H1 (cell line): ENCODE data around the gene CCDC12. TPM values are rescaled to one million over a fixed set of nuclear protein-coding genes. Genes with fewer than 3 reads are reported as not detected.

ENCODE experiments used
- CTCF ChIA-PET: fragments of 300-600 bp; sonication (Branson Sonifier 250); formaldehyde crosslinking; loops from one replicate; lab custom pipeline; 2021; ENCODE audit not compliant: partially characterized antibody; lab: Charles Lee
- POLR2A ChIA-PET: fragments of 300-600 bp; sonication (Branson Sonifier 250); formaldehyde crosslinking; loops from one replicate; lab custom pipeline; 2021; ENCODE audit warnings: inconsistent platforms; ENCODE audit not compliant: partially characterized antibody; lab: Charles Lee
- DNase-seq, 2 experiments: peaks; one replicate each; pipeline versions ENCODE4 v3.0.0 to v3.0.0-alpha.2; 2010 to 2022; ENCODE audit warnings: low spot score in 2 of 2, low read depth in 1 of 2, mixed read lengths in 1 of 2
- FAIRE-seq: peaks from 2 replicates; lab custom pipeline; 2011; peaks lifted over from hg19 to GRCh38; lab: Jason Lieb, UNC
- H2AFZ ChIP-seq: 2 replicates; pipeline ENCODE4 v1.8.1; 2012; ENCODE audit warnings: low read length, inconsistent platforms
- H2AK5ac ChIP-seq: 2 replicates; pipeline ENCODE4 v1.6.1; 2013; ENCODE audit warnings: low read depth, low read length
- H2BK120ac ChIP-seq: replicated peaks from 2 replicates; pipeline ENCODE3; 2013; ENCODE audit warnings: low read depth, low read length, inconsistent platforms
- H2BK12ac ChIP-seq: 2 replicates; pipeline ENCODE4 v1.6.1; 2013; ENCODE audit warnings: low read depth, low read length
- H2BK15ac ChIP-seq: 2 replicates; pipeline ENCODE4 v1.6.1; 2013; ENCODE audit warnings: low read length
- H2BK20ac ChIP-seq: 2 replicates; pipeline ENCODE4 v1.6.1; 2013; ENCODE audit warnings: low read length
- H2BK5ac ChIP-seq: 2 replicates; pipeline ENCODE4 v1.6.1; 2013; ENCODE audit warnings: low read depth, low read length
- H3K14ac ChIP-seq: 2 replicates; pipeline ENCODE4 v1.6.1; 2013; ENCODE audit warnings: inconsistent platforms; ENCODE audit not compliant: insufficient read length
- H3K18ac ChIP-seq: 2 replicates; pipeline ENCODE4 v1.6.1; 2013; ENCODE audit warnings: low read length; ENCODE audit errors: extremely low read depth
- H3K23ac ChIP-seq: 2 replicates; pipeline ENCODE4 v1.6.1; 2013; ENCODE audit warnings: inconsistent platforms; ENCODE audit not compliant: insufficient read length
- H3K23me2 ChIP-seq: 2 replicates; pipeline ENCODE4 v1.6.1; 2013; ENCODE audit warnings: low read depth, low read length
- H3K27ac ChIP-seq: 2 replicates; pipeline ENCODE4 v1.6.1; 2011; ENCODE audit warnings: low read depth, low read length, inconsistent platforms
- H3K27me3 ChIP-seq, 4 experiments: replicated peaks in 1 of 4; 1 replicate in 1 of 4; 2 replicates in 3 of 4; pipeline versions ENCODE4 v1.6.1 to v1.8.1; 2011 to 2013; ENCODE audit warnings: low read length in 3 of 4, mild to moderate bottlenecking in 3 of 4, inconsistent platforms in 2 of 4, mixed read lengths in 2 of 4, moderate library complexity in 1 of 4; ENCODE audit not compliant: control insufficient read depth in 3 of 4, insufficient read depth in 3 of 4; ENCODE audit errors: extremely low read depth in 1 of 4
- H3K36me3 ChIP-seq, 4 experiments: 2 replicates each; pipeline versions ENCODE4 v1.6.1 to v1.8.1; 2011 to 2013; ENCODE audit warnings: mild to moderate bottlenecking in 4 of 4, low read length in 3 of 4, moderate library complexity in 2 of 4, control low read depth in 1 of 4, inconsistent platforms in 1 of 4; ENCODE audit not compliant: insufficient read depth in 4 of 4, control insufficient read depth in 2 of 4
- H3K4ac ChIP-seq: replicated peaks from 2 replicates; pipeline ENCODE3; 2013; ENCODE audit warnings: low read length, low read depth, mixed read lengths, inconsistent platforms; ENCODE audit not compliant: insufficient read length
- H3K4me1 ChIP-seq, 4 experiments: replicated peaks in 1 of 4; 1 replicate in 1 of 4; 2 replicates in 3 of 4; pipeline versions ENCODE4 v1.6.1 to v1.8.1; 2011 to 2013; ENCODE audit warnings: low read length in 3 of 4, inconsistent platforms in 2 of 4, mixed read lengths in 1 of 4; ENCODE audit not compliant: insufficient read depth in 4 of 4, control insufficient read depth in 3 of 4
- H3K4me2 ChIP-seq, 2 experiments: 2 replicates each; pipeline versions ENCODE4 v1.6.1 to v1.8.1; 2011 to 2013; ENCODE audit warnings: low read depth in 2 of 2, low read length in 2 of 2, control low read depth in 1 of 2, inconsistent platforms in 1 of 2, mild to moderate bottlenecking in 1 of 2; ENCODE audit not compliant: insufficient read depth in 1 of 2
- H3K4me3 ChIP-seq, 4 experiments: fragments of 200-600, 300-600 bp in 1 of 4; sonication (generic), shearing (Covaris generic), sonication (Bioruptor Twin) in 1 of 4; 2 replicates each; pipeline versions ENCODE4 v1.5.1 to v1.8.1; 2011 to 2016; ENCODE audit warnings: low read length in 4 of 4, low read depth in 3 of 4, control low read depth in 2 of 4, inconsistent platforms in 2 of 4, mild to moderate bottlenecking in 2 of 4, mixed read lengths in 1 of 4, moderate library complexity in 1 of 4; ENCODE audit not compliant: insufficient read depth in 2 of 4; ENCODE audit errors: extremely low read depth in 1 of 4
- H3K56ac ChIP-seq: replicated peaks from 2 replicates; pipeline ENCODE3; 2013; ENCODE audit warnings: low read depth, mild to moderate bottlenecking, mixed read lengths, low read length, inconsistent platforms; ENCODE audit not compliant: insufficient read length
- H3K79me1 ChIP-seq: 2 replicates; pipeline ENCODE4 v1.6.1; 2013; ENCODE audit warnings: low read depth, low read length, control low read depth
- H3K79me2 ChIP-seq, 2 experiments: 2 replicates each; pipeline versions ENCODE4 v1.6.1 to v1.8.1; 2012 to 2013; ENCODE audit warnings: low read length in 2 of 2, mild to moderate bottlenecking in 2 of 2, inconsistent platforms in 1 of 2; ENCODE audit not compliant: insufficient read depth in 2 of 2, control insufficient read depth in 1 of 2
- H3K9ac ChIP-seq, 4 experiments: replicated peaks in 1 of 4; 1 replicate in 1 of 4; 2 replicates in 3 of 4; pipeline versions ENCODE4 v1.6.1 to v1.8.1; 2011 to 2013; ENCODE audit warnings: low read depth in 3 of 4, low read length in 3 of 4, control low read depth in 2 of 4, mild to moderate bottlenecking in 2 of 4, moderate library complexity in 2 of 4, inconsistent platforms in 1 of 4; ENCODE audit errors: extremely low read depth in 1 of 4
- H3K9me3 ChIP-seq, 2 experiments: 2 replicates each; pipeline versions ENCODE4 v1.6.1 to v1.8.1; 2012 to 2013; ENCODE audit warnings: mild to moderate bottlenecking in 2 of 2, moderate library complexity in 2 of 2, control low read depth in 1 of 2, inconsistent platforms in 1 of 2, low read depth in 1 of 2, low read length in 1 of 2, mixed read lengths in 1 of 2; ENCODE audit not compliant: insufficient read depth in 2 of 2
- H4K20me1 ChIP-seq, 2 experiments: replicated peaks in 1 of 2; 2 replicates each; pipeline versions ENCODE3 to v1.8.1; 2011 to 2013; ENCODE audit warnings: inconsistent platforms in 2 of 2, low read length in 2 of 2, mild to moderate bottlenecking in 1 of 2; ENCODE audit not compliant: insufficient read depth in 2 of 2, control insufficient read depth in 1 of 2
- H4K5ac ChIP-seq: 2 replicates; pipeline ENCODE4 v1.6.1; 2013; ENCODE audit warnings: low read length, low read depth, mixed read lengths, inconsistent platforms; ENCODE audit not compliant: insufficient read length
- H4K8ac ChIP-seq: 2 replicates; pipeline ENCODE4 v1.8.0; 2013; ENCODE audit warnings: mild to moderate bottlenecking, moderate library complexity, low read length, inconsistent platforms; ENCODE audit not compliant: insufficient read depth; ENCODE audit errors: extremely low read depth
- H4K91ac ChIP-seq: replicated peaks from 2 replicates; pipeline ENCODE3; 2013; ENCODE audit warnings: low read length, mixed read lengths, inconsistent platforms; ENCODE audit not compliant: insufficient read length
- CBX8 ChIP-seq: fragments of 300-800, 300-1000 bp; sonication (generic); IDR thresholded peaks from 2 replicates; pipeline ENCODE4 v1.7.1; 2016; ENCODE audit warnings: low read depth, low read length, borderline replicate concordance
- CHD1 ChIP-seq: IDR thresholded peaks from 2 replicates; pipeline ENCODE4 v1.6.1; 2012; ENCODE audit warnings: low read depth, low read length, improper control_type of control experiment
- GABPA ChIP-seq: IDR thresholded peaks from 2 replicates; pipeline ENCODE4 v1.6.1; 2011; ENCODE audit warnings: mild to moderate bottlenecking, low read length, moderate library complexity, borderline replicate concordance; ENCODE audit not compliant: insufficient read depth
- JUND ChIP-seq: IDR thresholded peaks from 2 replicates; pipeline ENCODE4 v1.6.1; 2011; ENCODE audit warnings: mild to moderate bottlenecking, improper control_type of control experiment, low read length
- NRF1 ChIP-seq: IDR thresholded peaks from 2 replicates; pipeline ENCODE4 v1.6.1; 2011; ENCODE audit warnings: mild to moderate bottlenecking, low read depth, low read length, improper control_type of control experiment
- POLR2AphosphoS5 ChIP-seq: IDR thresholded peaks from 2 replicates; pipeline ENCODE4 v1.6.1; 2011; ENCODE audit warnings: low read depth, low read length
- SIN3A ChIP-seq, 2 experiments: IDR thresholded peaks in 1 of 2; conservative IDR thresholded peaks in 1 of 2; 2 replicates each; pipeline ENCODE4 v1.6.1; 2011 to 2012; ENCODE audit warnings: low read length in 2 of 2, improper control_type of control experiment in 1 of 2, low read depth in 1 of 2, mild to moderate bottlenecking in 1 of 2
- TAF7 ChIP-seq: optimal IDR thresholded peaks from 2 replicates; pipeline ENCODE3; 2011; ENCODE audit warnings: low read depth, mild to moderate bottlenecking, inconsistent platforms, low read length, moderate library complexity, borderline replicate concordance
- TBP ChIP-seq: IDR thresholded peaks from 2 replicates; pipeline ENCODE4 v1.6.1; 2011; ENCODE audit warnings: low read depth, low read length, improper control_type of control experiment
- WGBS, 2 experiments: shearing (Covaris generic) in 1 of 2; methylation state at CpG; one replicate each; pipeline versions ENCODE4 v1.1.6 to v1.1.7; 2013 to 2015; ENCODE audit warnings: low lambda C conversion rate in 2 of 2, mixed read lengths in 2 of 2, inconsistent platforms in 1 of 2, low coverage in 1 of 2, missing lambda C conversion rate in 1 of 2; ENCODE audit not compliant: insufficient replicate concordance in 2 of 2, insufficient coverage in 1 of 2, insufficient read length in 1 of 2; ENCODE audit errors: extremely low coverage in 1 of 2, missing lambda C conversion rate in 1 of 2; 5-methylcytosine and 5-hydroxymethylcytosine counted together
- polyA plus RNA-seq, 7 experiments: library from polyadenylated mRNA; depleted of rRNA in 3 of 7; stranded (reverse) in 5 of 7; unstranded in 2 of 7; fragments of >200 nt in 5 of 7; fragments of 200-250 nt in 2 of 7; gene quantifications; 1 replicate in 5 of 7; 2 replicates in 1 of 7; 4 replicates in 1 of 7; pipeline versions ENCODE4 v1.2.1 to v1.2.3, GENCODE V29; 2011 to 2013; ENCODE audit warnings: missing spikeins in 2 of 7, mixed read lengths in 2 of 7
- total RNA-seq: library from RNA; stranded (reverse); fragmentation: NEBNext Ultra II Directional; extraction: Animal tissue kit (Norgen Biotek cat#: 25700); gene quantifications from 2 replicates; pipeline ENCODE4 v1.2.1, GENCODE V29; 2021

CCDC12 gene
- total and polyA plus RNA-seq, 2 of the 8 experiments (the other 6 are each of a cell fraction or from before 2014, with no cell fraction given) = 29.5 to 41.3 TPM

DNA sequence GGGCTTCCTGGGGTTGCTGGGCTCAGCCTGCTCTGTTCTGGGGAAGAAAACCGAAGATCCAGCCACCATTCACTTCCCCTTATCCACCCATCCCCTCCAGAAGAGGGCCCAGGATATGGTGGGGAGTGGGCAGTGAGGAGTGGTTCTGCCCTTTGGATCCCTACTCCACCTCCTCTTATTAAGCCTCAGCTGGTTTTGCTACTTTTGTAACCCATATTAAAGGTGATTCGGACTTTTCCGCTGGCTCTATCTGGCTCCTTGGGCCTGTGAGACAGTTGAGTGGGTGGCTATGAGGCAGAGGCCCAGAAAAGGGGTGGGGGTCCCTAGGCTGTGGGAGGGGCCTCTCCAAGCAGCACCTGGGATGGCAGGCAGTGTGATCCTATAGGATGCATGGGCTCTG, 36.7 kb upstream of the CCDC12 start:
- H3K27me3 ChIP-seq = no peaks in the 10 kb centered on the region
- no peaks in the 10 kb centered on the region for H3K79me2 ChIP-seq
- H3K27ac ChIP-seq = no peak overlapping the region
- no peak overlapping the region for H3K4me3 ChIP-seq
- CTCF ChIA-PET = interaction anchor here (1.0 to 1.1 kb wide), 3 partner anchors 14 to 317 kb away, joined by 3 to 4 read pairs (median 3); no protein-coding TSS in a partner anchor
- no peak overlapping the region for H3K23ac ChIP-seq
- 90% methylated on average over 3 of the region's 3 CpGs; no CpG with 5 or more reads in 1 of the 2 experiments for WGBS, 2 experiments
- H3K18ac ChIP-seq = no peak overlapping the region
- H3K9ac ChIP-seq = no peak overlapping the region
- DNase-seq (no peak), FAIRE-seq (no peak)
- H4K5ac ChIP-seq = no peak overlapping the region
- H3K14ac ChIP-seq = no peak overlapping the region
- no peak overlapping the region for H2AFZ ChIP-seq
- TF ChIP-seq SIN3A (conservative IDR thresholded peaks at IDR 0.05 in 1 of 2, IDR thresholded peaks at IDR 0.05 in 1 of 2; ENCODE audit: low read depth in 1 of 2, low read length in 2 of 2) (no peak), TBP (no peak), TAF7 (no peak), CBX8 (no peak), GABPA (no peak), NRF1 (no peak), CHD1 (no peak), JUND (no peak), POLR2AphosphoS5 (no peak)
- H3K9me3 ChIP-seq = no peaks in the 10 kb centered on the region
- H3K4me1 ChIP-seq = peaks cover 2 to 9% (median 5%) of the 10 kb centered on the region in 4 experiments
- H4K8ac ChIP-seq = no peak overlapping the region
- no peaks in the 10 kb centered on the region; the same call in 1 of the 2 replicates for H3K79me1 ChIP-seq
- H2AK5ac ChIP-seq = no peak overlapping the region
- H3K4me2 ChIP-seq = no peak overlapping the region
- peaks cover 3% of the 10 kb centered on the region; the same call in 1 of the 2 replicates for H3K23me2 ChIP-seq
- no peak overlapping the region for H2BK15ac ChIP-seq
- H2BK5ac ChIP-seq = no peak overlapping the region
- H4K91ac ChIP-seq = no peak overlapping the region
- H3K36me3 ChIP-seq = peaks cover 0 to 20% (median 11%) of the 10 kb centered on the region in 4 experiments; a peak in 5 of 8 replicates
- POLR2A ChIA-PET = no interaction called here
- H3K56ac ChIP-seq = no peak overlapping the region
- H2BK12ac ChIP-seq = no peak overlapping the region
- H4K20me1 ChIP-seq = no peaks in the 10 kb centered on the region
- H2BK120ac ChIP-seq = no peak overlapping the region
- H3K4ac ChIP-seq = no peak overlapping the region
- H2BK20ac ChIP-seq = no peak overlapping the region
